ENCODE results near the gene HMGA1. TPM values are rescaled to one million over a fixed set of nuclear protein-coding genes. Genes with fewer than 3 reads are reported as not detected.
"Not testable (repeated sequence)": the region's sequence is repeated elsewhere in the genome, so short reads cannot be mapped to it uniquely, and the experiment has no call there.

HMGA1 gene
- total RNA-seq, 1 experiment from 2014 or later: 2,446 TPM

DNA sequence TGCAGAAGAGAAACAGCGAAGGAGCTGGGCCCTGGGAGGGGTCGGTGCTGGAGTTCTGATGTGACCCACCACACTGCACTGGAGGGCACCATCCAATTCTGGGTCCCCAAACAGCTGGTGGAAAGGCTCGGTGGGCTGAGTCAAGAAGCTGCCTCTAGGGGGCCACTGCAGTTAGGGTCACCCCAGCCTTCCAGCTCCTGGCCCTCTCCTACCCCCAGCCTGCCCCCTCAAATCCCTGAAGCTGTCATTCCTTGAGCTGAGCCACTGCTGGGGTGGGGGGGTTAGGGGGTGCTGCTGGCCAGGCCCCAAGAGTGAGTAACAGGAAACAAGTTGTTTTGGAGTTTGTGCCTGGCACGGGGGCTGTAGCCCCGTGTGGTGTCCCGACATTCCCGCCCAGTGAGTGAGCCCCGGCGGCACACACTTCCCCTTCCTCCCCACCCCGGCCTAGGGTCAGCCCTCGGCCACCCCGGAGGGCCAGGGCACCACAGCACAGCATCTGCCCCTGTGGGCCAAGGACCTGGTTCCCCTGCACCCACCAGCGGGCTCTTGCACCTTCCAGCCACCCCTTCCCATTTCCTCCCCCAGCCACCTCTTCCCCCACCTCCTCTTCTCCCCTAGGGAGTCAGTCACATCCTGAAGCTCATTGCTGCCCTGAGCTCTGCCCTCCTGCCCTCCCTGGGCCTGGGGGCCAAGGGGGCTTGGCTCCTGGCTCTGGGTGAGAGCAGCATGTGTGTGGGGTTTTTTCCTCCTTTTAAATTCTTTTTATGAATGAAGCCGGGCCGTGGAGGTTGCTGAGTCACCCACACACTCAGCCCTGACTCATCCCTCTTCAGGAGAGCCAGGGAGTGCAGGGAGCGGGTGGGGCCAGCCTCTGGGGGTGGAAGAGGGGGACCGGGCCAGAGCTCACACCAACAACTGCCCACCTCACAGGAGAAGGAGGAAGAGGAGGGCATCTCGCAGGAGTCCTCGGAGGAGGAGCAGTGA lies 7.5 kb downstream of the HMGA1 start:
- H3K27ac Mint-ChIP-seq: no peak overlapping the region
- ChIA-PET POLR2A (interaction anchor here (0.6 to 1.4 kb wide), 6 partner anchors 11 to 473 kb away, joined by 3 to 10 read pairs (median 4); no protein-coding TSS in a partner anchor), CTCF (interaction anchor here (0.6 to 1.8 kb wide), 15 partner anchors 17 to 1349 kb away, joined by 3 to 23 read pairs (median 3); no protein-coding TSS in a partner anchor)
- H3K36me3 Mint-ChIP-seq: peaks cover 54% of the 10 kb centered on the region
- H3K27me3 Mint-ChIP-seq (ENCODE audit: low read depth): no peaks in the 10 kb centered on the region
- peaks cover 75% of the 10 kb centered on the region for H3K4me1 Mint-ChIP-seq
- DNase-seq (ENCODE audit: low spot score) (peak; percentile 36), ATAC-seq (peak; percentile 1; the same call in 1 of the 2 replicates)
- no peak for TF ChIP-seq ELF4 (CRISPR knock-in tag; IDR thresholded peaks at IDR 0.05; ENCODE audit: low read depth)
- no peak for TF ChIP-seq RORB (CRISPR knock-in tag; IDR thresholded peaks at IDR 0.05)
- TF ChIP-seq TCF7 (CRISPR knock-in tag; IDR thresholded peaks at IDR 0.05; ENCODE audit: low read depth): no peak
- TF ChIP-seq, protein P1, sequence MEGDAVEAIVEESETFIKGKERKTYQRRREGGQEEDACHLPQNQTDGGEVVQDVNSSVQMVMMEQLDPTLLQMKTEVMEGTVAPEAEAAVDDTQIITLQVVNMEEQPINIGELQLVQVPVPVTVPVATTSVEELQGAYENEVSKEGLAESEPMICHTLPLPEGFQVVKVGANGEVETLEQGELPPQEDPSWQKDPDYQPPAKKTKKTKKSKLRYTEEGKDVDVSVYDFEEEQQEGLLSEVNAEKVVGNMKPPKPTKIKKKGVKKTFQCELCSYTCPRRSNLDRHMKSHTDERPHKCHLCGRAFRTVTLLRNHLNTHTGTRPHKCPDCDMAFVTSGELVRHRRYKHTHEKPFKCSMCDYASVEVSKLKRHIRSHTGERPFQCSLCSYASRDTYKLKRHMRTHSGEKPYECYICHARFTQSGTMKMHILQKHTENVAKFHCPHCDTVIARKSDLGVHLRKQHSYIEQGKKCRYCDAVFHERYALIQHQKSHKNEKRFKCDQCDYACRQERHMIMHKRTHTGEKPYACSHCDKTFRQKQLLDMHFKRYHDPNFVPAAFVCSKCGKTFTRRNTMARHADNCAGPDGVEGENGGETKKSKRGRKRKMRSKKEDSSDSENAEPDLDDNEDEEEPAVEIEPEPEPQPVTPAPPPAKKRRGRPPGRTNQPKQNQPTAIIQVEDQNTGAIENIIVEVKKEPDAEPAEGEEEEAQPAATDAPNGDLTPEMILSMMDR (IDR thresholded peaks at IDR 0.05): 0 out of 2 replicates have a peak, but pooled peaks have one; percentile 17
- TF ChIP-seq HMGA2 (CRISPR knock-in tag; IDR thresholded peaks at IDR 0.05): no peak
- no peak for TF ChIP-seq ZNF121 (CRISPR knock-in tag; IDR thresholded peaks at IDR 0.05)
- TF ChIP-seq TEAD4 (CRISPR knock-in tag; IDR thresholded peaks at IDR 0.05): no peak
- H3K9me3 Mint-ChIP-seq: no peaks in the 10 kb centered on the region
- H3K4me3 Mint-ChIP-seq: no peak overlapping the region

DNA sequence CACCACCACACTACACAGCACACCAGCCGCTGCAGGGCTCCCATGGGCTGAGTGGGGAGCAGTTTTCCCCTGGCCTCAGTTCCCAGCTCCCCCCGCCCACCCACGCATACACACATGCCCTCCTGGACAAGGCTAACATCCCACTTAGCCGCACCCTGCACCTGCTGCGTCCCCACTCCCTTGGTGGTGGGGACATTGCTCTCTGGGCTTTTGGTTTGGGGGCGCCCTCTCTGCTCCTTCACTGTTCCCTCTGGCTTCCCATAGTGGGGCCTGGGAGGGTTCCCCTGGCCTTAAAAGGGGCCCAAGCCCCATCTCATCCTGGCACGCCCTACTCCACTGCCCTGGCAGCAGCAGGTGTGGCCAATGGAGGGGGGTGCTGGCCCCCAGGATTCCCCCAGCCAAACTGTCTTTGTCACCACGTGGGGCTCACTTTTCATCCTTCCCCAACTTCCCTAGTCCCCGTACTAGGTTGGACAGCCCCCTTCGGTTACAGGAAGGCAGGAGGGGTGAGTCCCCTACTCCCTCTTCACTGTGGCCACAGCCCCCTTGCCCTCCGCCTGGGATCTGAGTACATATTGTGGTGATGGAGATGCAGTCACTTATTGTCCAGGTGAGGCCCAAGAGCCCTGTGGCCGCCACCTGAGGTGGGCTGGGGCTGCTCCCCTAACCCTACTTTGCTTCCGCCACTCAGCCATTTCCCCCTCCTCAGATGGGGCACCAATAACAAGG lies 8.5 kb downstream of the HMGA1 start:
- Mint-ChIP-seq H3K4me1 (peaks cover 64% of the 10 kb centered on the region), H3K36me3 (peaks cover 46% of the 10 kb centered on the region), H3K27ac (peak overlapping the region; percentile 91; the same call in 1 of the 2 replicates)
- CTCF ChIA-PET: interaction anchor here (1.2 to 1.8 kb wide), 5 partner anchors 18 to 217 kb away, joined by 3 to 23 read pairs (median 6); no protein-coding TSS in a partner anchor
- not testable (repeated sequence) for H3K27me3 Mint-ChIP-seq (ENCODE audit: low read depth); ATAC-seq; H3K9me3 Mint-ChIP-seq; DNase-seq (ENCODE audit: low spot score); H3K4me3 Mint-ChIP-seq
- POLR2A ChIA-PET: interaction anchor here (0.6 to 1.4 kb wide), 2 partner anchors 49 to 90 kb away, joined by 4 to 10 read pairs; no protein-coding TSS in a partner anchor

DNA sequence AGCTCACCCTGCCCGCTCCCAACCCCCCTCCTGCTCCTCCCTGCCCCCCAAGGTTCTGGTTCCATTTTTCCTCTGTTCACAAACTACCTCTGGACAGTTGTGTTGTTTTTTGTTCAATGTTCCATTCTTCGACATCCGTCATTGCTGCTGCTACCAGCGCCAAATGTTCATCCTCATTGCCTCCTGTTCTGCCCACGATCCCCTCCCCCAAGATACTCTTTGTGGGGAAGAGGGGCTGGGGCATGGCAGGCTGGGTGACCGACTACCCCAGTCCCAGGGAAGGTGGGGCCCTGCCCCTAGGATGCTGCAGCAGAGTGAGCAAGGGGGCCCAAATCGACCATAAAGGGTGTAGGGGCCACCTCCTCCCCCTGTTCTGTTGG lies 9.1 kb downstream of the HMGA1 start:
- not testable (repeated sequence) for H3K9me3 Mint-ChIP-seq; DNase-seq (ENCODE audit: low spot score); H3K4me3 Mint-ChIP-seq; H3K27me3 Mint-ChIP-seq (ENCODE audit: low read depth); ATAC-seq
- peaks cover 41% of the 10 kb centered on the region for H3K36me3 Mint-ChIP-seq
- peak overlapping the region; percentile 91 for H3K27ac Mint-ChIP-seq
- ChIA-PET CTCF (interaction anchor here (0.6 to 2.5 kb wide), 9 partner anchors 19 to 364 kb away, joined by 3 to 24 read pairs (median 4); no protein-coding TSS in a partner anchor), POLR2A (interaction anchor here (1.5 to 1.6 kb wide), 3 partner anchors 9 to 50 kb away, joined by 3 to 15 read pairs (median 6); partner anchors contain the start of gene HMGA1)
- peaks cover 59% of the 10 kb centered on the region for H3K4me1 Mint-ChIP-seq

DNA sequence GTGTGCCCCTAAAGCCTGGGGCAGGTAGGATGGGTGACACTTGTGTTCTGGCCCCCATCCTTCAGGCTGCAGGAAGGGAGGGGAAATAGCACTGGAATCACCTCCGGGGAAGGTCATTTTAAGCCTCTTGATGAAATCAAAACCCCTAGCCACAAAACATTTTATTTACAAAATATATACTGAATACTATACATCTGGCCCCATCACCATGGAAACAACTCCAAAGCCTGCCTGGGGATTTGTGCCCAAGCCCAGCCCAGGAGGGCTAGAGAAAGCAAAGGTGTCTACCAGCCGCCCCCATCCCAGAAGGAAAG lies 9.5 kb downstream of the HMGA1 start:
- H3K9me3 Mint-ChIP-seq: no peaks in the 10 kb centered on the region
- no peaks in the 10 kb centered on the region for H3K27me3 Mint-ChIP-seq (ENCODE audit: low read depth)
- H3K4me1 Mint-ChIP-seq: peaks cover 54% of the 10 kb centered on the region
- ChIA-PET CTCF (interaction anchor here (0.6 to 2.5 kb wide), 9 partner anchors 19 to 363 kb away, joined by 3 to 24 read pairs (median 4); no protein-coding TSS in a partner anchor), POLR2A (interaction anchor here (1.0 to 1.6 kb wide), 4 partner anchors 10 to 50 kb away, joined by 3 to 15 read pairs (median 4); partner anchors contain the start of gene HMGA1)
- no peak overlapping the region for H3K27ac Mint-ChIP-seq
- no peak for ATAC-seq
- H3K4me3 Mint-ChIP-seq: no peak overlapping the region
- peaks cover 36% of the 10 kb centered on the region for H3K36me3 Mint-ChIP-seq
- no peak for DNase-seq (ENCODE audit: low spot score)
- TF ChIP-seq, protein P2, sequence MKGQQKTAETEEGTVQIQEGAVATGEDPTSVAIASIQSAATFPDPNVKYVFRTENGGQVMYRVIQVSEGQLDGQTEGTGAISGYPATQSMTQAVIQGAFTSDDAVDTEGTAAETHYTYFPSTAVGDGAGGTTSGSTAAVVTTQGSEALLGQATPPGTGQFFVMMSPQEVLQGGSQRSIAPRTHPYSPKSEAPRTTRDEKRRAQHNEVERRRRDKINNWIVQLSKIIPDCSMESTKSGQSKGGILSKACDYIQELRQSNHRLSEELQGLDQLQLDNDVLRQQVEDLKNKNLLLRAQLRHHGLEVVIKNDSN (CRISPR knock-in tag; IDR thresholded peaks at IDR 0.05): peak; percentile 58; the same call in 1 of the 2 replicates
- TF ChIP-seq, protein P3, sequence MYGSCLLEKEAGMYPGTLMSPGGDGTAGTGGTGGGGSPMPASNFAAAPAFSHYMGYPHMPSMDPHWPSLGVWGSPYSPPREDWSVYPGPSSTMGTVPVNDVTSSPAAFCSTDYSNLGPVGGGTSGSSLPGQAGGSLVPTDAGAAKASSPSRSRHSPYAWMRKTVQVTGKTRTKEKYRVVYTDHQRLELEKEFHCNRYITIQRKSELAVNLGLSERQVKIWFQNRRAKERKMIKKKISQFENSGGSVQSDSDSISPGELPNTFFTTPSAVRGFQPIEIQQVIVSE (CRISPR knock-in tag; IDR thresholded peaks at IDR 0.05; ENCODE audit: borderline replicate concordance): no peak
- TF ChIP-seq, protein P4, sequence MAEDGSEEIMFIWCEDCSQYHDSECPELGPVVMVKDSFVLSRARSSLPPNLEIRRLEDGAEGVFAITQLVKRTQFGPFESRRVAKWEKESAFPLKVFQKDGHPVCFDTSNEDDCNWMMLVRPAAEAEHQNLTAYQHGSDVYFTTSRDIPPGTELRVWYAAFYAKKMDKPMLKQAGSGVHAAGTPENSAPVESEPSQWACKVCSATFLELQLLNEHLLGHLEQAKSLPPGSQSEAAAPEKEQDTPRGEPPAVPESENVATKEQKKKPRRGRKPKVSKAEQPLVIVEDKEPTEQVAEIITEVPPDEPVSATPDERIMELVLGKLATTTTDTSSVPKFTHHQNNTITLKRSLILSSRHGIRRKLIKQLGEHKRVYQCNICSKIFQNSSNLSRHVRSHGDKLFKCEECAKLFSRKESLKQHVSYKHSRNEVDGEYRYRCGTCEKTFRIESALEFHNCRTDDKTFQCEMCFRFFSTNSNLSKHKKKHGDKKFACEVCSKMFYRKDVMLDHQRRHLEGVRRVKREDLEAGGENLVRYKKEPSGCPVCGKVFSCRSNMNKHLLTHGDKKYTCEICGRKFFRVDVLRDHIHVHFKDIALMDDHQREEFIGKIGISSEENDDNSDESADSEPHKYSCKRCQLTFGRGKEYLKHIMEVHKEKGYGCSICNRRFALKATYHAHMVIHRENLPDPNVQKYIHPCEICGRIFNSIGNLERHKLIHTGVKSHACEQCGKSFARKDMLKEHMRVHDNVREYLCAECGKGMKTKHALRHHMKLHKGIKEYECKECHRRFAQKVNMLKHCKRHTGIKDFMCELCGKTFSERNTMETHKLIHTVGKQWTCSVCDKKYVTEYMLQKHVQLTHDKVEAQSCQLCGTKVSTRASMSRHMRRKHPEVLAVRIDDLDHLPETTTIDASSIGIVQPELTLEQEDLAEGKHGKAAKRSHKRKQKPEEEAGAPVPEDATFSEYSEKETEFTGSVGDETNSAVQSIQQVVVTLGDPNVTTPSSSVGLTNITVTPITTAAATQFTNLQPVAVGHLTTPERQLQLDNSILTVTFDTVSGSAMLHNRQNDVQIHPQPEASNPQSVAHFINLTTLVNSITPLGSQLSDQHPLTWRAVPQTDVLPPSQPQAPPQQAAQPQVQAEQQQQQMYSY (CRISPR knock-in tag; IDR thresholded peaks at IDR 0.05): no peak
- TF ChIP-seq, protein P5, sequence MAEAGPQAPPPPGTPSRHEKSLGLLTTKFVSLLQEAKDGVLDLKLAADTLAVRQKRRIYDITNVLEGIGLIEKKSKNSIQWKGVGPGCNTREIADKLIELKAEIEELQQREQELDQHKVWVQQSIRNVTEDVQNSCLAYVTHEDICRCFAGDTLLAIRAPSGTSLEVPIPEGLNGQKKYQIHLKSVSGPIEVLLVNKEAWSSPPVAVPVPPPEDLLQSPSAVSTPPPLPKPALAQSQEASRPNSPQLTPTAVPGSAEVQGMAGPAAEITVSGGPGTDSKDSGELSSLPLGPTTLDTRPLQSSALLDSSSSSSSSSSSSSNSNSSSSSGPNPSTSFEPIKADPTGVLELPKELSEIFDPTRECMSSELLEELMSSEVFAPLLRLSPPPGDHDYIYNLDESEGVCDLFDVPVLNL (CRISPR knock-in tag; IDR thresholded peaks at IDR 0.05; ENCODE audit: borderline replicate concordance, low read depth): no peak
- no peak for TF ChIP-seq ESRRA (CRISPR knock-in tag; IDR thresholded peaks at IDR 0.05; ENCODE audit: borderline replicate concordance)
- no peak for TF ChIP-seq PRRX2 (CRISPR knock-in tag; IDR thresholded peaks at IDR 0.05)

Data from WTC11 (cell line).